Fibroblast of pulmonary artery (primary cell): ENCODE results near the gene LAIR1.
"Not testable (repeated sequence)": the region's sequence is repeated elsewhere in the genome, so short reads cannot be mapped to it uniquely, and the experiment has no call there.

Experiments
- DNase-seq: peaks from one replicate; pipeline ENCODE4 v3.0.0-alpha.2; 2010; ENCODE audit warnings: low read depth
- H3K4me3 ChIP-seq: replicated peaks from 2 replicates; pipeline ENCODE4 v1.5.1; 2011; ENCODE audit warnings: low read depth, mild to moderate bottlenecking, control low read depth, low read length, moderate library complexity
- TF ChIP-seq, protein P1 (sequence below): IDR thresholded peaks from 2 replicates; pipeline ENCODE4 v1.5.1; 2011; ENCODE audit warnings: mild to moderate bottlenecking, control low read depth, low read length, inconsistent platforms; ENCODE audit errors: missing control alignments

LAIR1 gene

DNA sequence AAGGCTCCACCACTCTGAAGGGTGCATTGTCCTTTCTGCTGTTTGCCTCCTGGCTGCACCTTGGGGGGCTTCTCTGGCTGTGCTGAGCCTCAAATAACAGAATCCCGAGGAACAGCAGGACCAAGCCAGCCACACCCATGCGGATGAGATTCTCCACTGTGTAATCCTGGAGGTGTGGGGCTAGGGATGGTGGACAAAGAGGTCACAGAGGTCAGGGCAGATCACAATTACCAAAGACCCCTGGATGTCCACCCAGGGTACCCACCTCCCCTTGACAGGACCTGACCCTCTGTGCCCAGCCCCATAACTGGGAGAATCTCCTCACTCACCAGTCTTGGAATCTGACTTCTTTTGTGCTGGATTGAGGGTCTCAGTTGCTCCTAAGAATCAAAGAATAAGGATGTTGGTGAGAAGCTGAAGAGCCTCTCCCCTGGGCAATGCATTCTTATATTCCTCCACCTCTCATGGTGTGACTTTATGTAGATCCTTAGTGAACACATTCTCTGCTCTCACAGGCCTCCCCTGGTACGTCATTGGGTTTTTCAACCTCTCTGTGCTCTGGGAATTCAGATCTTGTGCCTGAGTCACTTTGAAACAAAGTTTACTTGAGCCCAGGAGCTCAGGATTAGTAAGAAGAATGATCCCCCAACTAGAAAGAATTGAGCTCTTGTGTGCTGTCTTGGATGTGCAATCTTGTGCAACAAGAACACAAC, 31.0 kb downstream of the LAIR1 start:
- no peak overlapping the region for H3K4me3 ChIP-seq
- no peak for DNase-seq
- TF ChIP-seq, protein P1, sequence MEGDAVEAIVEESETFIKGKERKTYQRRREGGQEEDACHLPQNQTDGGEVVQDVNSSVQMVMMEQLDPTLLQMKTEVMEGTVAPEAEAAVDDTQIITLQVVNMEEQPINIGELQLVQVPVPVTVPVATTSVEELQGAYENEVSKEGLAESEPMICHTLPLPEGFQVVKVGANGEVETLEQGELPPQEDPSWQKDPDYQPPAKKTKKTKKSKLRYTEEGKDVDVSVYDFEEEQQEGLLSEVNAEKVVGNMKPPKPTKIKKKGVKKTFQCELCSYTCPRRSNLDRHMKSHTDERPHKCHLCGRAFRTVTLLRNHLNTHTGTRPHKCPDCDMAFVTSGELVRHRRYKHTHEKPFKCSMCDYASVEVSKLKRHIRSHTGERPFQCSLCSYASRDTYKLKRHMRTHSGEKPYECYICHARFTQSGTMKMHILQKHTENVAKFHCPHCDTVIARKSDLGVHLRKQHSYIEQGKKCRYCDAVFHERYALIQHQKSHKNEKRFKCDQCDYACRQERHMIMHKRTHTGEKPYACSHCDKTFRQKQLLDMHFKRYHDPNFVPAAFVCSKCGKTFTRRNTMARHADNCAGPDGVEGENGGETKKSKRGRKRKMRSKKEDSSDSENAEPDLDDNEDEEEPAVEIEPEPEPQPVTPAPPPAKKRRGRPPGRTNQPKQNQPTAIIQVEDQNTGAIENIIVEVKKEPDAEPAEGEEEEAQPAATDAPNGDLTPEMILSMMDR: no peak

DNA sequence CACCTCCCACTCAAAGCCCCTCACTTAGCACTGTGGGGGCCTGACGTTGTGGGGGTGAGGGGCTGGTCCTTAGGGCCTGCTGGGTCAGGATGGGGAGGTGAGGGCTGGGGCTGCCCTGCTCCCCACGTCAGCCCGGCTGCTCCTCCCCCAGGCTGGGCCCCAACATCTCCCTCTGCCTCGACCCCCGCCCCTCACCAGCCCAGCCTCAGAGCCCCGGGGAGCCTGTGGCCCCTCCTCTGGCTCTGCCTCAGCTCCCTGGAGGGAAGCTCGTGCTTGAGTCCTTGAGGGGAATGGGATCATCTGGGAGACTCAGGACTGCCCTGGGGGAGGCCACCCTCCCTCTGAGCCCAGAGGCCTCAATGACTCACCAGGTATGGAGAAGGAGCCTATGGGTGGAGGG, 32.6 kb downstream of the LAIR1 start:
- no peak overlapping the region for H3K4me3 ChIP-seq
- no peak for DNase-seq
- TF ChIP-seq, protein P1: no peak

DNA sequence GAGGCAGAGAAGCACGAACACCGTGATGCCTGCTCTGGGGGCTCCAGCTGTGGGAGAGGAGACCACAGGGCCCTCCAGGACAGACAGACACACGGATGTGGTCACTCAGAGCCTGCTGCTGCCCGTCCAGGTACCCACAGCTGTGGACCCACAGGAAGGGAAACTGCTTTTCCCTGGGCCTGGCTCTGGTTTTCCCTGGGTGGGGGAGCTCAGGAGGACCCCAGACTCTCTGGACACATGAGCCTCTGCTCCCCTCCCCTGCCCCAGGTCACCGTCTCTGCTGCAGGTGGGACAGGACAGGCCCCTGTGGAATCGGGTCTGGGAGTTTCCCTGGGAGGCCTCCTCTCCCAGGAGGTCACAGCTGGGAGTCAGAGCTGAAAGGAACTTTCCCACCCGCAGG, 33.1 kb downstream of the LAIR1 start:
- no peak for DNase-seq
- TF ChIP-seq, protein P1: no peak
- no peak overlapping the region for H3K4me3 ChIP-seq

DNA sequence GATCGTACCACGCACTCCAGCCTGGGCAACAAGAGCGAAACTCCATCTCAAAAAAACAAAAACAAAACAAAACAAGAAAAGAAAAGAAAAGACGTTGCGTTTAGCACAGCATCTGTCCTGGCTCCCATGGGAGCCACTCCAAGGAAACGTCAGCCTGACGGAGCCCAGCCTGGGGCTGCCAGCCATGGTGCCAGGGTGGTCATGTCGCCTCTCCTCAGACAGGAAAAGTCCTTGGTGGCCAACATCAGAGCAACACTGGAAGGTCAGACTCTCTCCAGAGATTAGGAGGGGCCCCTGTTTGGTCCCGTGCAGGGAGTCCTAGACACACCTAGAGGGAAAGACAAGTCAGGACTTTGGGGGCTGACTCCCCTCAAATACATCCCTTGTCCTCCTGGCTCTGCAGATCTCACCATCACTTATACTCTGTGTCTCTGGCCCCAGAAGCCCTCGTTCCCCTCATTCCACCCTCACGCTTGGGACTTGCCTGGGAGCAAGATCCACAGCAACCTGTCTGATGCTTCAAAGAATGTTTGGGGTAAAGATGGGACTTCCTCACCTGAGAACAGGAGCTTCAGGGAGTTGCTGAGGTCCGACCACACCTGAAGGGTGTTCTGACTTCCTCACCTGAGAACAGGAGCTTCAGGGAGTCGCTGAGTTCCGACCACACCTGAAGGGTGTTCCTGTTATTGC, 35.1 kb downstream of the LAIR1 start:
- H3K4me3 ChIP-seq: no peak overlapping the region
- TF ChIP-seq, protein P1: no peak
- DNase-seq: no peak

DNA sequence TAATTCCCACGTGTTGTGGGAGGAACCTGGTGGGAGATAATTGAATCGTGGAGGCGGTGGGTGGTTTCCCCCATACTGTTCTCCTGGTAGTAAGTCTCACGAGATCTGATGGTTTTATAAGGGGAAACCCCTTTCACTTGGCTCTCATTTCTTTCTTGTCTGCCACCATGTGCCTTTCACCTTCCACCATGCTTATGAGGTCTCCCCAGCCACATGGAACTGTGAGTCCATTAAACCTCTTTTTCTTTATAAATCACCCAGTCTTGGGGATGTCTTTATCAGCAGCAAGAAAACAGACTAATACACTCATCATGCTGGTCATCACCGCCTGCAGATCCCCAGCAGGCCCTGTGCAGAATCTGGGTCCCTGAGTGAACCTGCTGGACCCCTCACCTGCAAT, 36.0 kb downstream of the LAIR1 start:
- H3K4me3 ChIP-seq, DNase-seq: not testable (repeated sequence)

DNA sequence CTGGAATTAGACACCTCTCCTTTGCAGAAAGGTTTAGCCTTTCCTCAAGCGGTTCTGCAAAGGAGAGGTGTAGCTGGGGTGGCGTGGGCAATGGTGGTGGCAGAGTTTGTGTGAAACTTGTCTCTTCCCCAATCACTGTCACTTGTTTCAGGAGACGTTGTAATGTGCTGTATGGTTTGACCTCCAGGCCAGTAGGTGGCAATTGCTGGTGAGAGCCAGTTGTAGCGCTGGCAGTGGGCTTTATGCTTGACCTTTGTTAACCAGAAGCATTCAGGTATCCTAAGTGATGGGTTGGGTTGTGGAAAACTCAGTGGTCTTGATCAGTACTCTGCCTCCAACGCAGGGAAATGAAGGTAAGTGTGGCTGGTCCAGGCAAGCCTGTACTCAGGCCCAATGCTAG, 39.1 kb downstream of the LAIR1 start:
- TF ChIP-seq, protein P1: no peak
- no peak for DNase-seq
- H3K4me3 ChIP-seq: no peak overlapping the region

DNA sequence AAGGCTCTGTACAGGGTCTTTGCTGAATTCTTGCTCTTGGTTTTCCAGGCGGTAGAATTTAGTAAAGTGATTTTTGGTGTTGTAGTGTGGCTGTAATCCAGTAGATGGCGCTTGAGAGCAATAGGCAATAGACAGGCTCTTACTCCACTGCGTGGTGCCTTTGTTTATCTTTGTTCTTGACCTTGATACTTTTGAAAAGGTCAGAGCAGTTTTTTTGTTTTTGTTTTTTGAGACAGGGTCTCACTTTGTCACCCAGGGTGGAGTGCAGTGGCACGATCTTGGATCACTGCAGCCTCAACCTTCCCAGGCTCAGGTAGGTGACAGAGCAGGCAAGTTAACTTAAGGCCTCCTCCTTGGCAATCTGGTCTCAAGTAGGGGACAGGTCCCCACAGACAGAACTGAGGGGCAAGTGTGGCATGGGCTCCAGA, 39.5 kb downstream of the LAIR1 start:
- TF ChIP-seq, protein P1: peak; percentile 93
- H3K4me3 ChIP-seq: no peak overlapping the region
- peak; percentile 62 for DNase-seq
